GM12875 (cell line): ENCODE measurements around the gene RASGRF1.

Experiments used
- H3K4me3 ChIP-seq: one replicate; pipeline ENCODE4 v1.5.1; 2011; ENCODE audit warnings: low read depth, low read length, control low read depth
- CTCF ChIP-seq: IDR thresholded peaks from 2 replicates; pipeline ENCODE4 v1.5.1; 2011; ENCODE audit warnings: low read depth, mild to moderate bottlenecking, control low read depth, inconsistent platforms, low read length, moderate library complexity, borderline replicate concordance; ENCODE audit not compliant: insufficient read depth

Gene RASGRF1

GRCh38 chr15:79129235-79129634 lies 38.7 kb upstream of the RASGRF1 start:
- no peak for TF ChIP-seq CTCF
- no peak overlapping the region for H3K4me3 ChIP-seq

- TF ChIP-seq CTCF: no peak
- no peak overlapping the region for H3K4me3 ChIP-seq
Measured at GRCh38 chr15:79128556-79128955, 38.0 kb upstream of the RASGRF1 start.

GRCh38 chr15:79124388-79124787 lies 33.8 kb upstream of the RASGRF1 start:
- no peak for TF ChIP-seq CTCF
- no peak overlapping the region for H3K4me3 ChIP-seq

- H3K4me3 ChIP-seq: no peak overlapping the region
- TF ChIP-seq CTCF: no peak
Measured at GRCh38 chr15:79122991-79123390, 32.4 kb upstream of the RASGRF1 start.

GRCh38 chr15:79122391-79122790 lies 31.8 kb upstream of the RASGRF1 start:
- TF ChIP-seq CTCF: no peak

GRCh38 chr15:79121571-79121970 lies 31.0 kb upstream of the RASGRF1 start:
- no peak overlapping the region for H3K4me3 ChIP-seq
- no peak for TF ChIP-seq CTCF

More at GRCh38 chr15:79122391-79122790, 31.8 kb upstream of the RASGRF1 start:
- no peak overlapping the region for H3K4me3 ChIP-seq

- H3K4me3 ChIP-seq: no peak overlapping the region
- TF ChIP-seq CTCF: no peak
Measured at GRCh38 chr15:79117442-79118204, 27.0 kb upstream of the RASGRF1 start.
